SK-MEL-5 (cell line): ENCODE data around the gene SMAP2. TPM values are rescaled to one million over a fixed set of nuclear protein-coding genes. Genes with fewer than 3 reads are reported as not detected.
A peak's percentile ranks its signal among the peaks of the same experiment; 100 is the strongest.

Source experiments
- DNase-seq: peaks from one replicate; pipeline ENCODE4 v3.0.0-alpha.2; 2016; ENCODE audit warnings: low read depth, low spot score
- in situ Hi-C: cut with HindIII; loops from 2 replicates; pipeline ENCODE4 v1.10.0; 2016; ENCODE audit warnings: low sequenced_read_pairs, high pct_unique_total_duplicates, low pct_unique_long_range_greater_than_20kb
- total RNA-seq: library from RNA; depleted of rRNA; stranded (reverse); fragments of >200 nt; shearing (Covaris generic); gene quantifications from 2 replicates; pipeline ENCODE4 v1.2.3, GENCODE V29; 2014; rRNA removed

SMAP2 gene
- total RNA-seq, 1 experiment from 2014 or later, result 20.5 TPM

DNA sequence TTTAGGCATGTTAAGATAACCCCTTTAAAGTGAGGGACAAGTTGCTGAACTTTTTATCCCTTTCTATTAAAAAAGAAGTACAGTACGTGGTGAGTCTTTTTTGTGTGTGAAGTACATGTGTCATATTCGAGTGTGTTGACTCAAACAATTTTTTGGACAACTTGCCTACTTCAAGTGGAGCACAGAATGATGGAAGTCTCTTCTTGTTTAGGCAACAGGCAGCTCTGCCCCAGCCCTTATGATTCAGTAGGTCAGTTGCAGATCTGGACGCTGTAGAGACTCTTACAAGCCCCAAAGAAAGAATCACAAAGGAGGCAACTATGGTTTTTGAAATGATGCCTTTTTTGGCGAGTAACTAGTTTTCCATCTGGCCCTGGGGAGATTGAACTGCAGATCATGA, 62.3 kb downstream of the SMAP2 start:
- in situ Hi-C loops, result no loop called here
- DNase-seq, result no peak

DNA sequence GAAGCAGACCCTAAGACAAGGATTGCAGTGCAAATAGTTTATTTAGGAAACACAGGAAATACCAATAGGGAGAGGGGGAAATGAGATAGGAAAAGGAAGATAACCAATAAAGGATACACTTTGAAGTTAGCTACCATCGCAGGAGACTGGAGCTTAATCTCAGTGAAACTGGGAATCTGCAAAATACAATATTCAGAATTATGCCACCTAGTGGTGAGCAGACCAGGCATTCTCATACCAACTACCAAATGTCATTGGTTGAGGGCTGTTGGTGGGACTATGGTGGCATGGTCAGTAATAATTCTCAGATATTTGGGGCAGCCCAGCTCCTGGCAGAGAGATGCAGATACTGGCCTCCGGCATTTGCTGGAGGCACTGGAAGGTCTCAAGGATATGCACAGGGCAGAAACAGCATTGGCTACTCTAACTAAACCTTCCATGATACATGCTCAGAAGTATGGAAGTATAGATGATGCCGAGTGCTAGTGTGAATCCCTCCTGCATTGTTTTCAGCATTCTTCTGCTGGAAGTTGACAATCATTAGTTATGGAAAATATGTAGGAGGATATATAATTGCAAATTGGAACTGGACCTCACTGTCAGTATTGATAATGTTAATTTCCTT, 65.0 kb downstream of the SMAP2 start:
- in situ Hi-C loops, result no loop called here
- peak; percentile 37 for DNase-seq

DNA sequence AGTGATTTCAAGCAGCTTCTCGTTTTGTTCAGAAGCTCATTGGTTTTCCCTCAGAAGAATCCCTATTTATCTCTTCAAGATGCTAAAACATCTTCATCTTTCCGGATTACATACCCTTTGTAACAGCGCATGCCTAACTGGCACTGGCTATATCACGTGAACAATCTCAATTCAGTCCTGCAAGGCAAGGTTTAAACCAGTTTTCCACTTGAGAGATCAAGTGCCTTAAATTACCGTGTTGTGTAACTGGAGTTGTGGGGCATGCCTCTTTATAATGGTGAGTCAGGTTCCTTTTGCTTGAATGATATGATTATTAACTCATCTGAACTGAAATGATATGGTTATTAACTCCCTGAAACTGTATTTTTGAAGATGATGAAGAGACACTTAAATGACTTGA, 65.7 kb downstream of the SMAP2 start:
- in situ Hi-C loops, result no loop called here

DNA sequence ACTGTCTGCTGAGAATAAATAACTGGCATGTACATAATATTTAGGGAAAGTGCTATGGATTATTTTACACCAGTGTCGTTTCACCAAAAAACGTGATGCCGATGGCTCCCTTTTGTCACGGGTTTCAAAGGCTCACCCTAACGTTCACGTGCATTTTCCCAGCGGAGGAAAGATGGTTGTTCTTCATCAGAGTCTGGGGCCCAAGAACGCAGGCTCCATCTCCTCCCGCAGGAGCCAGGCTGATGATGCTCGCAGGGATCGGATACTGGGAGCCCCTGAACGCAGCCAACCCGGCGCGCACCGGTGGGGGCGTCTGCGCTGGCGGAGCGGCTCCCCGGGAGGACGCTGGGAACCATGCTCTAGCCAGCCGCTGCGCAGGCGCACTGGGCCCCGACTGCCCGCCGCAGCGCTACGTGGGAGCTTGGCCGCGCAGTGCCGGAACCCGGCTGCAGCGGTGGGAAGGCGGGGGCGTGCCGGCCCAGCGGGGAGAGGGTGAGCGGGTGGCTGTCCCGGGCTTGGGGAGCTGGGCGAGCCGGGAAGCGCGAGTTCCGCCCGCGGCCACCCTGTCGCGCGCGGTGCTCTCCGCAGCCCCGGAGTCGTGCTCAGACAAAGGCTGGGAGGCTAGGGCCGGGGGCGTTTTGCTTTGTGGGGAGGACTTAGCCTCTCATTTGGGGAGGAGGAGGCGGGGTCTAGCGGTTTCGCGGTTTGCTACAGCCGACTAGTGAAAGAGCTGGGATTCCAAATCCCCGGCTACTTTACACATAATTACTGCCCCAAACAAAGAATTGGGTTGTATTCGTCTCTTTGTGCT, 76.4 kb downstream of the SMAP2 start, which contains the start of gene ZFP69B:
Gene ZFP69B (plus strand): TSS at position 793 of the 811 bp plus-strand sequence. CDS start 486 bp downstream, outside the sequence.
- peak; percentile 83 for DNase-seq
- in situ Hi-C loops, result no loop called here

More for the DNA sequence above, 65.7 kb downstream of the SMAP2 start:
- DNase-seq, result no peak

DNA sequence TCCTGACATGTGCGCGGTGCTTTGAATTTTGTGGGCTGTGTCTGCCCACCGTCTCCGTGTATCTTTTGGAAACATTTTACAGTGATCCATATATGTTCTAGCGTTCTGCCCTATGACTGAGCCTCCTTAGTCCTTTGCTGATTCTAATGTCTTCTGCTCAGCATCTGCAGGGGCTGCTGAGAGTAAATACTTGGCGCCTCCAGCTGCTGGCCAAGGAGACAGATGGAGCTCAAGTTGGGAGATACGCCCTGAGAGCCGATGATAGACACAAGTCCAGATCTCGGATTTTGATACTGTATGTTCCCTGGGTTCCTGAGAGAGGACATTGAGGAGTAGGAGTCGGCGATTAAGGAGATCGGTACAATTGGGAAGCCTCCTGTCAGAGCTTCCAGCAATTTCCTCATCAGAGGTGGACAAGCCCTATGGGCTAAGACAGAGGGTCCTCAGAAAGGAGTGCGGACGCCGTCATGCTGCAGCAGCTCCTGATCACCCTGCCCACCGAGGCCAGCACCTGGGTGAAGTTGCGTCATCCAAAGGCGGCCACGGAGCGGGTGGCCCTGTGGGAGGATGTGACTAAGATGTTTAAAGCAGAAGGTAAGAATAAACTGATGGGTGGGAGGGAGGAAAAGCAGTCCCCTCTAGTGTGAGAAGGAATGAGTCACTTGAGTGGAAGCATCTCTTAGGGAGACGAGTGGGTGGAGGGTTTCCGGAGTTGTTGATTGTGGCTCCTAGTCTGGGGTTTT, 77.1 kb downstream of the SMAP2 start:
- in situ Hi-C loops, result no loop called here
- DNase-seq, result no peak

DNA sequence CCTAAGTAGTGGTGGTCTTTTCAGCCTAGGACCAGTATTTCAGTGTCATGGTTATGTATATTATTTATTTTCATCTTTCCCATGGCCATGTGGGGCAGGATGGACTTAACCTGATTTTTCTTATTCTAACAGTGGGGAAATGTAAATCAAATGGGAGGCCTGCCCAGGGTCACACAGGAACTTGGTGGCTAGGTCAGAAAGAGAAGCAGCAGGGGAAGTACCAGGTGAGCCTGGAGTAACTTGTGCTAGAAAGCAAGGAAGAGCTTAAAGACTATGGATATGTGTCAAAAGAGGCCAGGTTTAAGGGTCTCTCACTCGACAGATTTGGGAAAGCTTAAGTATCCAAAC, 77.7 kb downstream of the SMAP2 start:
- in situ Hi-C loops, result no loop called here
- DNase-seq, result no peak

DNA sequence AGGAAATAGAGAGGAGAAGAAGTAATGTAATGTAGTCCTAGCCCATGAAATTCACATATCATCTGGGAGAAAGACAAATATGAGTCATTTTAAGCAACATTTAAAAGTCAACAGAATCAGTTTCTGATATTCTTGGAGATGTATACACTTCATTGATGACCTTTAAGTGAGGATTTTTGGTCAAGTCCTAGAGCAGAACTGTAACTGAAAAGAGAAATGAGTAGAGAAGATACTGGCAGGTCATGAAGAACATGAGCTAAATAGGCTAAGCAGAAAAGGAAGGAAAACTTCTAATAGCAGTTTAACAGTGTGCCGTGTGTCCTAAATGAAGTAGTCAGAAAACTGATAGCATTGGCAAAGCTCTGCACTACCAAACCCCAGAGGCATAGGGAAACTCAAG, 81.3 kb downstream of the SMAP2 start:
- no peak for DNase-seq
- in situ Hi-C loops, result no loop called here

DNA sequence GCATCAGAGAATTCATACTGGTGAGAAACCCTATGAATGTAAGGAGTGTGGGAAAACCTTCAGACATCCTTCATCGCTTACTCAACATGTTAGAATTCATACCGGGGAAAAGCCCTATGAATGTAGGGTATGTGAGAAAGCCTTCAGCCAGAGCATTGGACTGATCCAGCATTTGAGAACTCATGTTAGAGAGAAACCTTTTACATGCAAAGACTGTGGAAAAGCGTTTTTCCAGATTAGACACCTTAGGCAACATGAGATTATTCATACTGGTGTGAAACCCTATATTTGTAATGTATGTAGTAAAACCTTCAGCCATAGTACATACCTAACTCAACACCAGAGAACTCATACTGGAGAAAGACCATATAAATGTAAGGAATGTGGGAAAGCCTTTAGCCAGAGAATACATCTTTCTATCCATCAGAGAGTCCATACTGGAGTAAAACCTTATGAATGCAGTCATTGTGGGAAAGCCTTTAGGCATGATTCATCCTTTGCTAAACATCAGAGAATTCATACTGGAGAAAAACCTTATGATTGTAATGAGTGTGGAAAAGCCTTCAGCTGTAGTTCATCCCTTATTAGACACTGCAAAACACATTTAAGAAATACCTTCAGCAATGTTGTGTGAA, 89.5 kb downstream of the SMAP2 start:
- no peak for DNase-seq
- in situ Hi-C loops, result no loop called here

DNA sequence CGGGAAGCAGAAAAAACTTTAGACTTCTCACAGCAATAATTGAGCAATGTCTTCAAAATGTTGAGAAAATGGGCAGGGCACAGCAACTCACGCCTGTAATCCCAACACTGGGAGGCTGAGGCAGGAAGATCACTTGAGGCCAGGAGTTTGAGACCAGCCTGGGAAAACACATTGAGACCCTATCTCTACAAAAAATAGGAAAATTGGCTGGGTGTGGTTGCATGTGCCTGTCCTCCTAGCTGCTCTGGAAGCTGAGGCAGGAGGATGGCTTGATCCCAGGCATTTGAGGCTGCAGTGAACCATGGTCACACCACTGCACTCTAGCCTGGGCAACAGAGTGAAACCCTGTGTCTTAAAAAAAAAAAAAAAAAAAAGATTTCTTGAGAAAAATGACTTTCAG, 95.8 kb downstream of the SMAP2 start:
- in situ Hi-C loops, result no loop called here
- no peak for DNase-seq

Other genes with a start within 250 kb of the SMAP2 start
- 22.9 and 24.0 TPM in 2 replicates for gene RLF, start 212.3 kb upstream of the SMAP2 start, total RNA-seq
- gene TMCO2, start 125.8 kb upstream of the SMAP2 start, total RNA-seq, result not detected in 2 replicates
- 56.5 and 57.9 TPM in 2 replicates for gene ZMPSTE24, start 115.5 kb upstream of the SMAP2 start, total RNA-seq
- 0.53 and 0.63 TPM in 2 replicates for gene COL9A2, start 56.4 kb upstream of the SMAP2 start, total RNA-seq
- gene ZFP69B, start 76.7 kb downstream of the SMAP2 start, total RNA-seq, result 3.3 and 3.4 TPM in 2 replicates
- 4.0 and 5.7 TPM in 2 replicates for gene ZFP69, start 103.6 kb downstream of the SMAP2 start, total RNA-seq
- gene EXO5, start 135.0 kb downstream of the SMAP2 start, total RNA-seq, result 1.5 and 2.4 TPM in 2 replicates
- 3.0 and 3.8 TPM in 2 replicates for gene ZNF684, start 157.9 kb downstream of the SMAP2 start, total RNA-seq